WTC11 (cell line): Measurements from ENCODE around the gene TMEM11. TPM values are rescaled to one million over a fixed set of nuclear protein-coding genes. Genes with fewer than 3 reads are reported as not detected.
"Not testable (repeated sequence)": the region's sequence is repeated elsewhere in the genome, so short reads cannot be mapped to it uniquely, and the experiment has no call there.

Experiments
- ATAC-seq: fragments of 200-7000 bp; cut with Tn5 transposase; 2 replicates; pipeline ENCODE4 v1.10.0; 2021; ENCODE audit warnings: mild to moderate bottlenecking, moderate library complexity
- CTCF ChIA-PET: fragments of 300-600 bp; sonication (Branson Sonifier 250); formaldehyde crosslinking; loops from one replicate; lab custom pipeline; 2021; ENCODE audit warnings: antibody characterized with exemption; lab: Charles Lee
- POLR2A ChIA-PET: fragments of 350-600 bp; sonication (Branson Sonifier 250); formaldehyde crosslinking; loops from one replicate; lab custom pipeline; 2021; ENCODE audit warnings: antibody characterized with exemption; lab: Charles Lee
- DNase-seq: peaks from one replicate; pipeline ENCODE4 v3.0.0; 2021; ENCODE audit warnings: low spot score
- H3K27ac Mint-ChIP-seq: 2 replicates; pipeline ENCODE4 v1.8.0; 2021; ENCODE audit warnings: mixed read lengths
- H3K27me3 Mint-ChIP-seq: 2 replicates; pipeline ENCODE4 v1.8.0; 2021; ENCODE audit warnings: low read depth, mild to moderate bottlenecking, moderate library complexity, mixed read lengths
- H3K36me3 Mint-ChIP-seq: 2 replicates; pipeline ENCODE4 v1.8.0; 2021; ENCODE audit warnings: mixed read lengths
- H3K4me1 Mint-ChIP-seq: 2 replicates; pipeline ENCODE4 v1.8.0; 2022; ENCODE audit warnings: mixed read lengths
- H3K4me3 Mint-ChIP-seq: 2 replicates; pipeline ENCODE4 v1.8.0; 2021; ENCODE audit warnings: mild to moderate bottlenecking, moderate library complexity, mixed read lengths
- H3K9me3 Mint-ChIP-seq: 2 replicates; pipeline ENCODE4 v1.8.0; 2021; ENCODE audit warnings: mixed read lengths
- ARID4B ChIP-seq: sonication (generic); formaldehyde crosslinking; IDR thresholded peaks from 2 replicates; pipeline ENCODE4 v1.8.0; 2023; ENCODE audit warnings: missing genetic modification reagents, mild to moderate bottlenecking, borderline replicate concordance
- CREB1 ChIP-seq: sonication (generic); formaldehyde crosslinking; IDR thresholded peaks from 2 replicates; pipeline ENCODE4 v1.8.0; 2023; ENCODE audit warnings: mild to moderate bottlenecking, missing genetic modification reagents
- CREM ChIP-seq: sonication (generic); formaldehyde crosslinking; IDR thresholded peaks from 2 replicates; pipeline ENCODE4 v1.8.1; 2022; ENCODE audit warnings: mild to moderate bottlenecking, missing genetic modification reagents, moderate library complexity
- E2F1 ChIP-seq: sonication (generic); formaldehyde crosslinking; IDR thresholded peaks from 2 replicates; pipeline ENCODE4 v1.8.0; 2022; ENCODE audit warnings: mild to moderate bottlenecking, missing genetic modification reagents
- E2F5 ChIP-seq: sonication (generic); formaldehyde crosslinking; IDR thresholded peaks from 2 replicates; pipeline ENCODE4 v1.8.1; 2022; ENCODE audit warnings: mild to moderate bottlenecking, moderate library complexity, missing genetic modification reagents
- FOXP1 ChIP-seq: sonication (generic); formaldehyde crosslinking; IDR thresholded peaks from 2 replicates; pipeline ENCODE4 v1.8.0; 2022; ENCODE audit warnings: missing genetic modification reagents, mild to moderate bottlenecking, moderate library complexity, borderline replicate concordance
- IRF1 ChIP-seq: sonication (generic); formaldehyde crosslinking; IDR thresholded peaks from 2 replicates; pipeline ENCODE4 v1.8.0; 2023; ENCODE audit warnings: missing genetic modification reagents
- IRF2 ChIP-seq: sonication (generic); formaldehyde crosslinking; IDR thresholded peaks from 2 replicates; pipeline ENCODE4 v1.8.0; 2022; ENCODE audit warnings: low read depth, missing genetic modification reagents, borderline replicate concordance
- JAZF1 ChIP-seq: fragments of 250-450 bp; sonication (Bioruptor Pico); IDR thresholded peaks from 2 replicates; pipeline ENCODE4 v1.9.0; 2021; ENCODE audit warnings: moderate library complexity, mild to moderate bottlenecking, inconsistent platforms
- NR3C1 ChIP-seq: sonication (generic); formaldehyde crosslinking; conservative IDR thresholded peaks from 2 replicates; pipeline ENCODE4 v1.8.1; 2023; ENCODE audit warnings: low read depth, mild to moderate bottlenecking, missing genetic modification reagents
- PREB ChIP-seq: sonication (generic); formaldehyde crosslinking; IDR thresholded peaks from 2 replicates; pipeline ENCODE4 v1.8.1; 2022; ENCODE audit warnings: mild to moderate bottlenecking, missing genetic modification reagents, moderate library complexity, borderline replicate concordance
- PRRX2 ChIP-seq: fragments of 250-450 bp; sonication (Bioruptor Pico); IDR thresholded peaks from 2 replicates; pipeline ENCODE4 v1.8.0; 2021; ENCODE audit warnings: mild to moderate bottlenecking
- SMAD4 ChIP-seq: sonication (generic); formaldehyde crosslinking; IDR thresholded peaks from 2 replicates; pipeline ENCODE4 v1.8.0; 2022; ENCODE audit warnings: mild to moderate bottlenecking, missing genetic modification reagents
- SOX15 ChIP-seq: fragments of 250-450 bp; sonication (Bioruptor Pico); IDR thresholded peaks from 2 replicates; pipeline ENCODE4 v1.9.0; 2021; ENCODE audit warnings: mild to moderate bottlenecking
- STAT6 ChIP-seq: sonication (generic); formaldehyde crosslinking; conservative IDR thresholded peaks from 2 replicates; pipeline ENCODE4 v1.8.1; 2023; ENCODE audit warnings: mild to moderate bottlenecking, low read depth, missing genetic modification reagents, moderate library complexity
- ZNF138 ChIP-seq: sonication (generic); formaldehyde crosslinking; conservative IDR thresholded peaks from 2 replicates; pipeline ENCODE4 v1.8.1; 2022; ENCODE audit warnings: mild to moderate bottlenecking, moderate library complexity, missing genetic modification reagents
- ZNF219 ChIP-seq: sonication (generic); formaldehyde crosslinking; IDR thresholded peaks from 2 replicates; pipeline ENCODE4 v1.8.0; 2023; ENCODE audit warnings: missing genetic modification reagents, mild to moderate bottlenecking, borderline replicate concordance
- ZNF512 ChIP-seq: sonication (generic); formaldehyde crosslinking; IDR thresholded peaks from 2 replicates; pipeline ENCODE4 v1.8.1; 2022; ENCODE audit warnings: missing genetic modification reagents, borderline replicate concordance
- ZNF532 ChIP-seq: fragments of 250-450 bp; sonication (Bioruptor Pico); IDR thresholded peaks from 2 replicates; pipeline ENCODE4 v1.9.0; 2021; ENCODE audit warnings: mild to moderate bottlenecking, borderline replicate concordance
- total RNA-seq: library from RNA; stranded (reverse); gene quantifications from 3 replicates; pipeline ENCODE4 v1.2.3, GENCODE V29; 2021

Gene TMEM11
- total RNA-seq, 1 experiment from 2014 or later: 37.0 TPM

GRCh38 chr17:21228111-21228510 lies 14.2 kb upstream of the TMEM11 start:
- ChIA-PET POLR2A (no interaction called here), CTCF (no interaction called here)
- no peak for DNase-seq
- Mint-ChIP-seq H3K27ac (no peak overlapping the region), H3K4me3 (no peak overlapping the region), H3K27me3 (0 out of 2 replicates have a peak, but pooled peaks cover under 1% of the 10 kb centered on the region), H3K36me3 (peaks cover 5% of the 10 kb centered on the region; the same call in 1 of the 2 replicates), H3K9me3 (peaks cover 11% of the 10 kb centered on the region), H3K4me1 (no peaks in the 10 kb centered on the region)
- ATAC-seq: peak; percentile 41
- TF ChIP-seq SMAD4 (CRISPR knock-in tag): no peak
- TF ChIP-seq CREB1 (CRISPR knock-in tag): no peak
- no peak for TF ChIP-seq PREB (CRISPR knock-in tag)
- TF ChIP-seq IRF2: no peak
- no peak for TF ChIP-seq FOXP1
- TF ChIP-seq PRRX2 (CRISPR knock-in tag): no peak
- no peak for TF ChIP-seq JAZF1
- no peak for TF ChIP-seq SOX15 (CRISPR knock-in tag)
- TF ChIP-seq ZNF138 (CRISPR knock-in tag): no peak
- TF ChIP-seq ZNF512: no peak
- no peak for TF ChIP-seq NR3C1 (CRISPR knock-in tag)
- TF ChIP-seq STAT6 (CRISPR knock-in tag): no peak
- no peak for TF ChIP-seq ZNF219 (CRISPR knock-in tag)
- TF ChIP-seq E2F1 (CRISPR knock-in tag): no peak
- no peak for TF ChIP-seq IRF1 (CRISPR knock-in tag)
- no peak for TF ChIP-seq CREM (CRISPR knock-in tag)
- TF ChIP-seq ARID4B (CRISPR knock-in tag): no peak
- TF ChIP-seq E2F5 (CRISPR knock-in tag): no peak
- TF ChIP-seq ZNF532 (CRISPR knock-in tag): no peak

- POLR2A ChIA-PET: not testable (repeated sequence)
Observed at GRCh38 chr17:21227277-21227676, 13.3 kb upstream of the TMEM11 start.

More at GRCh38 chr17:21227277-21227676, 13.3 kb upstream of the TMEM11 start:
- H3K36me3 Mint-ChIP-seq, DNase-seq, H3K27me3 Mint-ChIP-seq, ATAC-seq, H3K4me1 Mint-ChIP-seq, H3K9me3 Mint-ChIP-seq, CTCF ChIA-PET, H3K4me3 Mint-ChIP-seq: not testable (repeated sequence)
- 0 out of 2 replicates have a peak overlapping the region, but pooled peaks have one; percentile 27 for H3K27ac Mint-ChIP-seq
